Germinal center (tissue), 1 donor: Measurements from ENCODE around the gene PITX1.

Experiments used
- DNase-seq: peaks from one replicate; pipeline ENCODE4 v3.0.0; 2012; ENCODE audit warnings: mixed read lengths, low spot score

Gene PITX1

DNA sequence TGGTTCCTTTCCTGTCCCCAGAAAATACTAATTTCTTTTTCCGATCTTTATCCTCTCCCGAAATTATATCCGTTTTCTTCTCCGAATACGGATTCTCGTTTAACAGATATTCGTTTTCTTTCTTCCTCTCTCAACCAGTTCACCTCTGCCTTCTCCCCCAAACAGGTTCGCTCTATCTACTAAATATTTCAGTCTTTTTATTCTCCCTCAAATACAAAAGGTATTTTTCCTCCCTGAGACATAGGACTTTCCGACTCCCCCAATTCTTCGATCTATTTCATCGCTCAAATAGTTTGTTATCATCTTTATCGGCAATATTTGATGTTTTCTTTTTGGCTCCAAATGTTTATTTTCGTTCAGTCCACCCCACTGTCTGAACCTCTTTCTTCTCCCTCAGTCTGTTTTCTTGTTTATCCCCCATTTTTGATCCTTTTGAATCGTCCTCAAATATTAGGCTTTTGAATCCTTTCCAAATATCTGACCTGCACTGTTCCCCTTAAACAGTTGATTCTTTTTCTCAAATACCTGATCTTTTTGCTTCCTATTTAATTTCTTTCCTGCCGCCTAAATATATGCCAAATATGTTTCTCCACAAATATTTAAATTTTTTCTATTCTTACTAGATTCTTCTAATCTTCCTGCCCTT is 4.4 kb downstream of the PITX1 start:
- no peak for DNase-seq

DNA sequence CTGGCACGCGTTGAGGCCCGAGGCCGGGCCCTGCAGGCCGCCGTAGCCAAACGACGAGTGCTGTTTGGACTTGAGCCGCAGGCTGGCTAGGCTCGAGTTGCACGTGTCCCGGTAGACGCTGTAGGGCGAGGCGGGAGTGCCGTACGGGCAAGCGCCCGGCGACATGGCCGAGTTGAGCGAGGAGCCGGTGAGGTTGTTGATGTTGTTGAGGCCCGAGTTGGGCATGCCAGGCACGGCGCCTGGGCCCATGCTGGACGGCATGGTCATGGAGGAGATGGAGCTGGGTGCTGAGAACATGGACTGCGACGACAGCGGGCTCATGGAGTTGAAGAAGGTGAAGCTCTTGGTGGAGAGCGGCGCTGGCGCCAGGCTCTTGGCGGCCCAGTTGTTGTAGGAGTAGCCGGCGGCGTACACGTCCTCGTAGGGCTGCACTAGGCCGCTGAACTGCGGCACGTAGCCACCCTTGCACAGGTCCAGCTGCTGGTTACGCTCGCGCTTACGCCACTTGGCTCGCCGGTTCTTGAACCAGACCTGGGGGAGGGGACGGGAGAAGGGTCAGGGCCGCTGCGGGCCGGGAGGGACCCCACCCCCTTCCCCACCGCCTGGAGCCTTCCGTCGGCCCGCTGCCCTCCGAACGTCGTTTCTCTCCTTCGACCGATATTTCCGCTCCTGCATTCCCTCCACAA is 5.1 kb downstream of the PITX1 start:
- DNase-seq: no peak

DNA sequence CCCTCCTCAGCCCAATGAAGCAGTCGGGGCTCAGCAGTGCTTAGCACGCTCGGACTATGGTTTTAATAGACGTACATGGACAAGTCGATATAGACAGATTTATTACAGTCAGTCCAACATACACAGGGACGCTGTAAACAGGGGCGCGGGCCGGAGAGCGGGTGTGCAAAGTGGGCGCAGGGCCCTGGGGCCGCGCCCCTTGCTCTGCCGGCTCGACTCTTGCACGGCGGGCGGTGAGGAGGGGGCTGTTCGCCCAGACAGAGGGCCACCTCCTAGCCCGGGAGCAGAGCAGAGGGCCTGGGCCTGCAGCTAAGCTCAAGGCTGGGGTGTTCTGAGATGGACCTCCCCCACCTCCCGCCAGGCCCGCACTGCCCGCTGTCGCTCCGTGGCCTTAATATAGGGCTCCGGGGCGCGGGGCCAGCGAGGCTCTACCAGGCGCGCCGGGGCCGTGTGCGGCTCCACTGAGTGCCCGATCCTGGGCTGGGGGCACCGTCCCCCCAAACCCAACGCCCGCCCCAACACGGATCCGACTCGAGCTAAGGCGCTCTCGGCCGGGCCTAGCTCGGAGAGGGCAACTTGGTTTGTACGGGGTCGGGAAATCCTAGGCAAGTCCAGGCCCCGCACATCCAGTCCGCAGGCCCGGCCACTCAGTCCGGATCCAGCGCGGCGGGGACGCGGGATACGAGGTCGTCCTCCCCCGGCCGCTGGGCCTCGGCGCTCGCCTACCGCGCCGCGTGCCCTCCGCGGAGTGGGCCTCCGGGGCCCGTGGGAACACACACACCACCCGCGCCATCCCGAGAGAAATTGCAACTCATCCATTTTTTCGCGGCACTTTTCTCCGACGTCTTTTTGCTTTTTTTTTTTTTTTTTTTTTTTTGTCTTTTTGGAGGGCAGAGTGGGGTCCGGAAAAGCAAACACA is 6.1 kb downstream of the PITX1 start:
- DNase-seq: no peak

DNA sequence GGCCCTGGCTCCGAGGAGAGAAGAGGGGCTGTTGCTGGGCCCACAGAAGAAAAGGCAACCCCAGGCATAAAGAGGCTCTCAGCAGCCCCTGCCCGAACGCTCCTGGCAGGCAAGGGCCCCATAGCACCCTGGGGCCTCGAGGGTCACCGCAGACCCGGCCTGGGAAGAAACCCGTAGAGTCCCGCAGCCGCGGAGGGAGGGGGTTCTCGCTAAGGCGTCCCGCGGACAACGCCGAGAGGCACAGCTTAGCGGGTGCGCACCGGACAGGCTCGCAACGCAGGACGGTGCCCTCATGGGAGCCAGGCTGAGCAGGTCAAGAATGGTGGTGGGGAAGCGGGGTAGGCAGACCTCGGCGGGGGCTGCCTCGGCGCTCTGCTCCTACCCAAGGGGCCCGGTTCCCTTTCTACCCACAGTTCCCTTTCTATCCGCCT is 6.7 kb downstream of the PITX1 start:
- no peak for DNase-seq

DNA sequence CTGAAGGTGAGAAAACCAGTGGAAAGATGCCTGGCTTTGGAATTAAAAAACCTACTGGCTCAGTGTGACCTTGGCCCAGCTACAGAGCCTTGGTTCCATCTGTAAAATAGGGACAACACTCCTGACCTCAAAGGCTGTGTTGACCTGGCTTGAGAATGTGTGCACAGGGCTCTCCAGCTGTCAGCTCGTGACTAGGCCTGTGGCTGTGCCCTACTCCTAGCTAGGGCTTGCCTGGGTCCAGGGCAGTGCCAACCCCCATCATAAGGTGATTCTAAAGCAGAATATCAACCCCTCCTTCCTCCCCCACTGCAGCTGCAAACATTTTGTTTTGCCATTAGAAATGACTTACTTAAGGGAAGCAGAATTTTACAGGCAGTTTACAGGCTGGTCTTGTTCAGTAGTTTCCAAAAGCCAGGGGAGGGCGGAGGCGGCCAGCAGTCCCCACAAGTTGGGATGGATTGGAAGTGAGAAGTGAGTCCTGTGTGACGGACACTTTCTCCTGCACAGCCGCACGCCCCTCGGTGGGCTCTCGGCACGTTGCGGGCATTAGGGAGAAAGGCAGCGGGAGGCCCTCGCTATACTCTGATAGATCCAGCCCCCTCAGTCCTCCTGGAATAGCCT is 7.3 kb downstream of the PITX1 start:
- no peak for DNase-seq

DNA sequence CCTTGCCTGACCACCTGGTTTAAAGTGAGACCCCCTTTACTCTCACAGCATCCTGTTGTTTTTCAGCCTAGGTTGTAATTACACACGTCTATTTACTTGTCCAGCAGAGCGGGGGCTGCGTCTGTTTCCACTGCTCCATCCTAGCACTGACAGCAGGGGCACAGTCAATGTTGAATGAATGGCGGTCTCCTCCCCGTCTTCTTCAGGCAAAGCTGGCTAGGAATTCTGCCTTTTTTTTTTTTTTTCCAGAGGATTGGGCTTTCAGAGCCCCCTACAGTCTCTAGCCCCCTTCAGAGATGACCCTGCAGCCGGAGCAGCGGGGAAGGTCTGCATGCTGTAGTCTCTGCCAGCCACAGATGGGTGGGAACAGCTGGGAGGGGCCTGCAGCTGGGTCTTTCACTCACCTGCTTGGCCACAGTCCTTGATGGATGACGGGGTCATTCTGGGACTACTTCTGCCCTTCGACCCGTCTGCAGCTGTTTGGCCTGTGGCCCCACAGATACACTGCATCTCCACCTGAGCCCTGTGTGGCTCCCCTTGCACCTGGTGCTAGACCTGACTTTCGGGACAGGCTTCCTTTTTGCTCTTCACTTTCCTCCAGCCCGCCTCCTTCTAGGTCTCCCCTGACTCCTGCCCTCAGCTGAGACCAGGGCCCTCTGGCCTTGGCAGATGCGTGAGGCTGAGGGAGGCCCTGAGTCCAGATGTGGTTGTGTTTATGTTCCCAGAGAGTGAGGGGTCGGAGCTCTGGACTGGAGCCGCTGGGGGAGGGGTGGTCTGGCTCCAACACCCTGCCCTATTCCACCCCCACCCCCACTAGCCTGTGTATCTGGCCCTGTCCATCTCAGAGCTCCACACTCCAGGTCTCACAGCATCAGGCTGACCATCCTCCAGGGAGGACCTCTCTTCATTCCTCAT is 8.0 kb downstream of the PITX1 start:
- no peak for DNase-seq

DNA sequence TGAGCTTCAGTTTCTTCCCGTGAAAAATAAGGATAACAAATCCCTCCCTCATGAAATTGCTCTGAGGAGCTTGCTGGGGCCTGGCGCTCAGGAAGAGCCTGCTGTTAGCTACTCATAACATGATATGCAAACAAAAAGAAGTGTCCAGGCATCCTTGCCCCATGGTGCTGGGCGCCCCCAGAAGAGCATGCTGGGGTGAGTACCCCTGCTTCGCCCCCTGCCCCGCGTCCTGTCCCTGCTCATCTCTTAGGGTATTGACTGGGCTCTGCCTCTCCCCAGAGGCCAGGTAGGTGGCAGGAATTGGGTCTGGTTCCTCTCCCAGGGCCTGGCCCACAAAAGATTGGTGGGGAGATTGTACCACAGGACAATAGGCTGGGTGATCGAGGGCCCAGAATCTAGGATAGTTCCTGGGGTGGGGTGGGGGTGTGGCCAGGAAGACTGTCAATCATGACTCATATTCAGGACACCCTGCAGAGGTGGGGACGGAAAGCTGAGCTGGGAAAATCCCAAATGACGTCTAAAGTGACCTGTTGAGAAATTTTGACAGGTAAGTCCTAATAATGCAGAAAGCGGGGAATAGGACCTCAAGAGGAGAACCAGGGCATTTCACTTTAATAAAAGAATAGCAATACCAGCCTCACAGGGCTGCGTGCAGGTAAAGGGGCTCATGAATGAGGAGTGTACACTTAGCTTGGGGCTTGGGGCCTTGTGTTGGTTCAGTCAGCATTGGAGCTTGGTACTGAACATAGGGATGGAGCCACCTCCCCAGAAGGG is 8.9 kb downstream of the PITX1 start:
- DNase-seq: no peak

DNA sequence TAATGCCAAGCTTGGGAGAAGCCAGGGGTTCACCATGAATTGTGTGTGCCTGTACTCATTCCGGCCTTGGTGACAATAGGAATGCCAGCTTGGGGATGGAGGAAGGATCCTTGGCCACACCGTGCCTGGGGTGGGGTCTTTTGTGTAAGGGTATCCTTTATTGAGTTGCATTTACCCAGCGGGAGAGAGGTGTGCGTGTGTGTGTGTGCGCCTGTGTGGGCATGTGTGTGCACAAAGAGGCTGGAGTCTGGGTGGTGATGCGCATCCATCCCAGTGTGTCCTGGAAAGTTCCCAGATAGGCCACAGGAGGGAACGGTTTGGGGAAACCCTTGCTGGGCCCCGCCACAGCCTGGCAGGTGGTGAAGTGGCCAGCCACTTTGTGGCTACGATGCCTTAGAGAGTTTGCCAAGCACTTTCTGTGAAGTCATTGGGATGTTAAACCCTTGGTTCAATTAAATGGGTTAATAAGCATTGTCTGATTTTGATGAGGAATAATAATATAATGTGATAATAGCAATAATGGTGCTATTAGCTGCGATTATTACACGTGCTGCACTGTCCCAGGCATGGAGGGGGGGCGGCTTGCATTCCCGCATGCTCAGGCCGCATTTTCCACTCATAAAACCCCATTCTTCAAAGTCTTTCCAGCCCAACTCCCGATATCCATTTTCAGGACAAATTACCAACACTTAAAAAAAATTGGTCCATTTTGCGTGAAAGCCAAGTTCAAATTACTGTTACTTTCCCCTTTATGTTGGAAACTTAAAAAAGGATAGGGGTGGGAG is 13.7 kb downstream of the PITX1 start:
- DNase-seq: no peak

DNA sequence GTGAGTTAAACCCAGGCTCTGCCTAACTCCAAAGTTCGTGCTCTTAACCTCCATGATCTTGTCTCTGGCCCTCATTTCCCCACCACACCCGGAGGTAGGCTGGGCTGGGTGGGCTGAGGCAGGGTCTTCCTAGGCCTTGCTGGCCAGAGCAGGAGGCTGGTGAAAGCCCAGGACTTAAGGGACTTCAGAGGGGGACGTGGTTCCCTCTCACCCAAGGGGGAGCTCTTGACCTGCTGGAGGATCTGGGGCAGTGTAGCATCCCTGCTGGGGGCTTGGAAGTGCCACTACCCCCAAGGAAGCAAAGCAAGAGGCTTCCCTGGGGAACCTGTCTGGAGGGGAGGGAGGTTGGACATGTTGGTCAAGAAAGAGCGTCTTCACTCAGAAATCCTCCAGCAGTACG is 14.7 kb downstream of the PITX1 start:
- no peak for DNase-seq

DNA sequence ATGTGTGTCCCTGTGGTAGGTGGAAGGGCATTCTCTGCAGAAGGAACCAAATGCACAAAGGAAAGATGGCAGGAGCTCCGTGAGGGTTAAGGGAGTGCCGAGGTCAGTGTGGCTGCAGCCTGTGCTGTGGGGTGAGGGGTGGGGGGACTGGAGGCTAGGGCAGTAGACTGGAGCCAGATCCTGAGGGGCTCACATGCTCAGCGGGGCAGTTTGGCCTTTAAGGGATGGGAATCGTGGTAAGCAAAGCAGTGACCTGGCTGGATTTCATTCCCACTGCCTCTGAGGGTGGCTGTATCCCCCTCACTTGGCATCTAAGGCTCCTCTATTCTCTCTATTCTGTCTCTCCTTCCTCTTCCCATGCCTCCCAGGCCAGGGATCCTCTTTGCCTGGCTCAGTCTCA is 15.6 kb downstream of the PITX1 start:
- no peak for DNase-seq

DNA sequence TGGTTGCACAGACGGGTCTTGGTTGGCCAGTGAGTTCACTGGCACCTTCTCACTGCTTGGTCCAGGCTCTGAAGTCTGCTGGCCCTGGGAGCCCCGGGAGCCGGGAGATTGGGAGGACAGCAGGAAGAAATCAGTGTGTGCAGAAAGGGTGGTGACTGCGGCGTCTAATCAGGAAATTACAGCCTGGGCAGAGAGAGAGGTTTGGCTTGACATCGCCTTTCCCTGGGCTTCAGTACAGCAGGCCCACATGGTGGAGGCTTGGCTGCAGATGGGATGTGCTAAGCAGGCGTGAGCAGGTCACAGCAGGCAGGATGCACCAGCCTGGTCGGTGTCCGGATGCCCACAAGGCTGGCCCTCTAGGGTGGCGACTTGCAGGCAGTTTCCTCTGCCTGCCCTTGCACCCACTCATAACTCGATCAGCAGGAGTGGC is 17.2 kb downstream of the PITX1 start:
- no peak for DNase-seq

DNA sequence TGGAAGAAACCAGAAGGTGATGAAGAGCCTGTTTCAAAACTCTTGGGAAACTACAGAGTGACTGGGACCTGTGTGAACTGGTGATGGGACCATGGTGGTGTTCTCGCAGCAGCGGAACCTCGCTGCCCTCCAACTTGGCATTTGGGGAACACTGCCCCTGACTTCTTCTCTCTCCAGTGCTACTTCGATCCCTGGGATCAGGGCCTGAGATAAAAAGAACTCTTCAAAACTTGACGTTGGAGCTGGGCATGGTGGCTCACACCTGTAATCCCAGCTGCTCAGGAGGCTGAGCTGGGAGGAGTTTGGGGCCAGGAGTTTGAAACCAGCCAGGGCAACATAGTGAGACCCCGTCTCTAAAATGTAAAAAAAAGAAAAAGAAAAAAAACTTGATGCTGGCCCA is 18.1 kb downstream of the PITX1 start:
- no peak for DNase-seq

DNA sequence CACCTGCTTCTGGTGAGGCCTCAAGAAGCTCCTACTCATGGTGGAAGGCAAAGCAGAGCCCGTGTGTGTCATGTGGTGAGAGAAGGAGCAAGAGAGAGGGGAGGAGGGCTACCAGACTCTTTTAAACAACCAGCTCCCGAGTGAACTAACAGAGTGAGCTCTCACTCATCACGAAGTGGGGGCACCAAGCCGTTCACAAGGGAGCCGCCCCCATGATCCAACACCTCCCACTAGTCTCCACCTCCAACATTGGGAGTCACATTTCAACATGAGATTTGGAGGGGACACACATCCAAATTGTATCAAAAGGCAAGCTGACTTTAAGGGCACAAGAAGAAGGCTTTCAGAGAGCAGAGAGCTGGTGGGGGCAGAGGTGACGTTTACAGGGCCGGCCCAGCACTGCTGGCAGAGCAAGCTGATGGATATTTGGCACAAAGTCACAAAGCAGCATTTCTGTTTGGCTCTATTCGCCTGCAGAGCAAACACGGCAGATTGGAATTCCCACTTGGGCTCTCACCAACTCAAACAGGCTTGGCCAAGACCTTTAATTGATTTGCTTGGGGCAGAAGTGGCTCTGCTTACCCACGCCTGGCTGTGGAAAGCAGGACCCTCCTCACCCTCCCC is 20.0 kb downstream of the PITX1 start:
- no peak for DNase-seq

DNA sequence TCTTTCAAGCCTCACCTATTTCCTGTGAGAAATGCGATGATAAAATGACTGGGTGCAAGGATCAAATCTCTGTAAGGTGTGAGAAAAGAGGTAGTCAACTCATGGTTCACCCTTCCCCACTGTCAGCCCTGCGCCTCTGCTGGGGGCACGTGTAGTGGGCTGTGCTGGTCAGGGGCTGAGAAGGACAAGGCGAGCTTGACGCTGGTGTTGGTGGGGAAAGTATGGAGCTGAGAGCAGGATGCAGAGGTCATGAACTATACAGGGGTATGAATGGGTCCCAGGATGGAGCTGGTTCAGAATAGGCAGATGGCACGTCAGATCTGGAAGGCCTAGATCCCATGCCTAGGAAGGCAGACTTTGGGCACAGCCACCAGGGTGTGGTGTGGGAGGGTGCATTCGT is 20.6 kb downstream of the PITX1 start:
- DNase-seq: no peak

DNA sequence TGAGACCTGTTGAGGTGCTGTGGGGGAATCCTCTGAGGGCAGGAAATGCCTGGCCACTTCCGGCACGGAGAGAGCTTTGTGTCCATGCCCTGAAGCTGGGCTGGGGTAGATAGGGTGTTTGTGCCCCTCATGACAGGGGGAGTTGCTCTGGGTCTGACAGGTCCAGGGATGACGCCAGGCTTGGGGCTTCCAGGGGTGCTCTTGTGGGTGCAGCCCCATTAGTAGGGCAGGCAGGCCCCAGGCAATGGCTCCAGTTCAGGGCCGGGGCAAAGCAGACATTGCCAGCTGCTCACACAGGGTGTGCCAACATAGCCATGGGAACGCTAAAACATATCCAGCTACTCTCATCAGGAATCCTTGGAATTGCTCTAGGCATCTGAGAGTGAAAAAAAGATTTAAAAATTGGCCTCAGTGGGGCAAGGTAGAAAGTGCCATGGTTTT is 21.1 kb downstream of the PITX1 start:
- no peak for DNase-seq

DNA sequence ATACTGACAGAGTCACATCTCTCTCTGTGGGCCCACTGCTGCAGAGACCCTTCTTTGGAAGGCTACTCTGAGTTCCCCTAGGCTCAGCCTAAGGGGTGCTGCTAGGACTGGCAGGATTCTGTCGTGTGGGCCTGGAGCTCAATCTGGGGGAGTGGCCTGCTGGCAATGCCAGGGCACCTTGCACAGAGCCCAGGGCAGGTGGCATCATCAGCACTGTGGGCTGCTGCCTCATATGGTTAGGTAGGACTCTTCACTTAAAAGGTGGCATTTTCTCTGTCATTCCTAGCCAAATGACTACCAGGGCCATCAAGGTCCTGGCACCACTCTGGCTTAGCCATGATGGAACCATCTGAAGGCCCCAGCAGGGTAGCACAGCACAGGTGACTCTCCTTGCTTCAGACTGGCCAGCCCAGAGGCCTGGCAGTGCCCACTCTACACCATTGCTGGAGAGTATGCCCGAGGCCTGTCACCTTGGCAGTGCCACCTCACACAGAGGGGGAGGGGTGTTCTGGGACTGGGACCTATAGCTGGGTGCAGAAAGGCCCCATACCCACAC is 21.9 kb downstream of the PITX1 start:
- no peak for DNase-seq

DNA sequence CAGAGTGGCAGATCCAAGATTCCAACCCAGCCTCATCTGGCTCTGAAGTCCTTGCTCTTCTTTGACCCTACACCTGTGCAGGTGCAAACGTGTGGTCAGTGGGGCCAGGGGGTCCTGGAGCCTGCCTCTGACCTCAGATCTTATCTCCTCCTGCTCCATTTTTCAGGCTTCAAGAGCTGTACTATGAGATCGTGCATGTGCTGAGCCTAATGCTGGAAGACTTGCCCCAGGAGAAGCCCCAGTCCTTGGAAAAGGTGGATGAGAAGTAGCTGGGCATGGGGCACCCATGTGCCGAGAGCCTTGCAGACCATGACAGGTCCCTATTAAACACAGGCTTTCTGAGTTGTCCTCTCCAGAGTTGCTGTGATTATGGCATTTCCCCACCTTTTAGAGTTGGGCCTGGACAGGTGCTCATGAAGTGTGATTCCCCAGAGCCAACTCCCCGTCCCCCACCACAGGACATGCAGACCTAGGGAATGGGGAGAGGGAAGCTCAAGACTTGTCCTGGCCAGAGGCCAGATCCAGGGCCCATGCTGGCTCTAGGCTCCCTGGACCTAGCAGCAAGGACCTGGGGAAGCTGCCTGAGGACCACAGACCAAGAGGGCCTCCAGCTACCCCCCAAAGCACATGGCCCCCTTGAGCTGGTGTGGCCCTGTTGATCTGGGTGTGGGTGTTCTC is 22.5 kb downstream of the PITX1 start:
- no peak for DNase-seq
